ENCODE results near the gene MEOX2.

- TF ChIP-seq, protein P1, sequence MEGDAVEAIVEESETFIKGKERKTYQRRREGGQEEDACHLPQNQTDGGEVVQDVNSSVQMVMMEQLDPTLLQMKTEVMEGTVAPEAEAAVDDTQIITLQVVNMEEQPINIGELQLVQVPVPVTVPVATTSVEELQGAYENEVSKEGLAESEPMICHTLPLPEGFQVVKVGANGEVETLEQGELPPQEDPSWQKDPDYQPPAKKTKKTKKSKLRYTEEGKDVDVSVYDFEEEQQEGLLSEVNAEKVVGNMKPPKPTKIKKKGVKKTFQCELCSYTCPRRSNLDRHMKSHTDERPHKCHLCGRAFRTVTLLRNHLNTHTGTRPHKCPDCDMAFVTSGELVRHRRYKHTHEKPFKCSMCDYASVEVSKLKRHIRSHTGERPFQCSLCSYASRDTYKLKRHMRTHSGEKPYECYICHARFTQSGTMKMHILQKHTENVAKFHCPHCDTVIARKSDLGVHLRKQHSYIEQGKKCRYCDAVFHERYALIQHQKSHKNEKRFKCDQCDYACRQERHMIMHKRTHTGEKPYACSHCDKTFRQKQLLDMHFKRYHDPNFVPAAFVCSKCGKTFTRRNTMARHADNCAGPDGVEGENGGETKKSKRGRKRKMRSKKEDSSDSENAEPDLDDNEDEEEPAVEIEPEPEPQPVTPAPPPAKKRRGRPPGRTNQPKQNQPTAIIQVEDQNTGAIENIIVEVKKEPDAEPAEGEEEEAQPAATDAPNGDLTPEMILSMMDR (conservative IDR thresholded peaks at IDR 0.05), result no peak
- no peak for TF ChIP-seq EZH2 (IDR thresholded peaks at IDR 0.05; ENCODE audit: low read depth)
Observed at GRCh38 chr7:15723841-15724240, 37.4 kb upstream of the MEOX2 start.
